ENCODE data around the gene RPL26.

Gene RPL26

GRCh38 chr17:8345951-8346665 is 36.9 kb downstream of the RPL26 start:
- H3K36me3 ChIP-seq, result no peaks in the 10 kb centered on the region

GRCh38 chr17:8345052-8345690 is 37.8 kb downstream of the RPL26 start:
- Histone ChIP-seq H3K36me3 (no peaks in the 10 kb centered on the region), H3K4me1 (no peaks in the 10 kb centered on the region), H3K27me3 (no peaks in the 10 kb centered on the region), H3K4me3 (ENCODE audit: low read depth, low read length) (no peak overlapping the region), H3K9me3 (no peaks in the 10 kb centered on the region)
- TF ChIP-seq CTCF (IDR thresholded peaks at IDR 0.05; ENCODE audit: low read depth, low read length), result no peak
- DNase-seq, result no peak

More at GRCh38 chr17:8345951-8346665, 36.9 kb downstream of the RPL26 start:
- H3K9me3 ChIP-seq, result no peaks in the 10 kb centered on the region
- H3K4me3 ChIP-seq (ENCODE audit: low read depth, low read length), result no peak overlapping the region
- TF ChIP-seq CTCF (IDR thresholded peaks at IDR 0.05; ENCODE audit: low read depth, low read length), result no peak
- no peak for DNase-seq
- no peaks in the 10 kb centered on the region for H3K4me1 ChIP-seq
- H3K27me3 ChIP-seq, result no peaks in the 10 kb centered on the region

GRCh38 chr17:8341456-8341855 is 41.5 kb downstream of the RPL26 start:
- DNase-seq, result no peak
- Histone ChIP-seq H3K27me3 (no peaks in the 10 kb centered on the region), H3K4me1 (no peaks in the 10 kb centered on the region), H3K9me3 (no peaks in the 10 kb centered on the region), H3K36me3 (no peaks in the 10 kb centered on the region), H3K4me3 (ENCODE audit: low read depth, low read length) (no peak overlapping the region)
- TF ChIP-seq CTCF (IDR thresholded peaks at IDR 0.05; ENCODE audit: low read depth, low read length), result no peak

GRCh38 chr17:8339540-8339939 is 43.5 kb downstream of the RPL26 start, which contains the start of gene ODF4:
ODF4 (plus strand) TSS chr17:8339840; CDS start chr17:8340052, 212 bp downstream.
- Histone ChIP-seq H3K9me3 (no peaks in the 10 kb centered on the region), H3K4me1 (no peaks in the 10 kb centered on the region), H3K27me3 (no peaks in the 10 kb centered on the region), H3K4me3 (ENCODE audit: low read depth, low read length) (no peak within 1 kb of the TSS), H3K36me3 (no peaks in the 10 kb centered on the region)
- no peak for DNase-seq
- no peak for TF ChIP-seq CTCF (IDR thresholded peaks at IDR 0.05; ENCODE audit: low read depth, low read length)

- no peaks in the 10 kb centered on the region for H3K4me1 ChIP-seq
- DNase-seq, result no peak
- H3K9me3 ChIP-seq, result no peaks in the 10 kb centered on the region
- TF ChIP-seq CTCF (IDR thresholded peaks at IDR 0.05; ENCODE audit: low read depth, low read length), result no peak
- no peak overlapping the region for H3K4me3 ChIP-seq (ENCODE audit: low read depth, low read length)
- no peaks in the 10 kb centered on the region for H3K27me3 ChIP-seq
- no peaks in the 10 kb centered on the region for H3K36me3 ChIP-seq
These were observed 44.2 kb downstream of the RPL26 start for GRCh38 chr17:8338753-8339140.
